Gastroesophageal sphincter (tissue), 4 donors: ENCODE measurements around the gene LMAN1L. TPM values are rescaled to one million over a fixed set of nuclear protein-coding genes. Genes with fewer than 3 reads are reported as not detected.
A peak's percentile ranks its signal among the peaks of the same experiment; 100 is the strongest.

Source experiments
- ATAC-seq: fragments of 150-250 bp; one replicate; pipeline ENCODE4 v1.9.1; 2016; ENCODE audit warnings: mild to moderate bottlenecking, moderate library complexity
- H3K27ac ChIP-seq, 4 donors: fragments of 200-600 bp; sonication (generic) in 3 of 4; 1 replicate in 3 of 4; 2 replicates in 1 of 4; pipeline ENCODE4 v1.5.1; 2016 to 2019
- H3K27me3 ChIP-seq: fragments of 200-600 bp; sonication (generic); one replicate; pipeline ENCODE4 v1.5.1; 2019
- H3K36me3 ChIP-seq, 2 donors: fragments of 200-600 bp; sonication (generic); one replicate each; pipeline ENCODE4 v1.5.1; 2019; ENCODE audit warnings: control low read depth in 1 of 2
- H3K4me1 ChIP-seq, 3 donors: fragments of 200-600 bp; sonication (generic); 1 replicate in 2 of 3; 2 replicates in 1 of 3; pipeline ENCODE4 v1.5.1; 2016 to 2019; ENCODE audit warnings: control low read depth in 2 of 3
- H3K4me3 ChIP-seq, 2 donors: fragments of 200-600 bp; sonication (generic); one replicate each; pipeline ENCODE4 v1.5.1; 2019; ENCODE audit warnings: mild to moderate bottlenecking in 1 of 2, moderate library complexity in 1 of 2
- H3K9me3 ChIP-seq, 3 donors: fragments of 200-600 bp; sonication (generic); one replicate each; pipeline ENCODE4 v1.5.1; 2017 to 2019; ENCODE audit warnings: control low read depth in 2 of 3
- CTCF ChIP-seq, 4 experiments: fragments of 200-600 bp in 2 of 4; fragments of 450-650 bp in 2 of 4; sonication (generic) in 1 of 4; IDR thresholded peaks; one replicate each; pipeline ENCODE4 v1.5.1; 2017 to 2019; ENCODE audit warnings: antibody characterized with exemption in 4 of 4, mild to moderate bottlenecking in 2 of 4, moderate library complexity in 2 of 4
- EP300 ChIP-seq: sonication (generic); formaldehyde crosslinking; IDR thresholded peaks from one replicate; pipeline ENCODE4 v1.6.1; 2017; ENCODE audit warnings: antibody characterized with exemption, mild to moderate bottlenecking
- POLR2A ChIP-seq, 2 donors: fragments of 450-650 bp; IDR thresholded peaks; one replicate each; pipeline ENCODE4 v1.6.1; 2017; ENCODE audit warnings: antibody characterized with exemption in 2 of 2, mild to moderate bottlenecking in 2 of 2, moderate library complexity in 1 of 2
- POLR2AphosphoS5 ChIP-seq: sonication (generic); formaldehyde crosslinking; IDR thresholded peaks from one replicate; pipeline ENCODE4 v1.6.1; 2017; ENCODE audit warnings: antibody characterized with exemption
- WGBS, 2 donors: methylation state at CpG; one replicate each; pipeline ENCODE4 v1.1.5; 2018; ENCODE audit warnings: low coverage in 1 of 2; 5-methylcytosine and 5-hydroxymethylcytosine counted together
- total RNA-seq, 4 donors: library from RNA; depleted of rRNA; stranded (reverse); fragments of >200 nt; gene quantifications; one replicate each; pipeline ENCODE4 v1.1.0, GENCODE V29; 2016

Gene LMAN1L
- total RNA-seq, 4 donors from 2014 or later: 0.27 TPM; not detected in 3

- Histone ChIP-seq H3K4me1 (peaks cover 0 to 44% (median 14%) of the 10 kb centered on the region in 3 donors), H3K27me3 (peaks cover 4% of the 10 kb centered on the region), H3K9me3 (no peaks in the 10 kb centered on the region), H3K36me3 (no peaks in the 10 kb centered on the region), H3K27ac (peak overlapping the region in 3 of 4 donors; percentile 33 to 59 (median 49)), H3K4me3 (no peak overlapping the region)
- TF ChIP-seq CTCF (IDR thresholded peaks at IDR 0.05) (peak in 2 of 4 experiments; percentile 50 to 60), EP300 (no peak), POLR2A (IDR thresholded peaks at IDR 0.05) (no peak), POLR2AphosphoS5 (no peak)
- WGBS, 2 donors: 11% methylated on average over 8 of the region's 9 CpGs; no CpG with 5 or more reads in 1 of the 2 donors
- peak; percentile 78 for ATAC-seq
These were observed 4.7 kb downstream of the LMAN1L start for GRCh38 chr15:74817370-74817737.

DNA sequence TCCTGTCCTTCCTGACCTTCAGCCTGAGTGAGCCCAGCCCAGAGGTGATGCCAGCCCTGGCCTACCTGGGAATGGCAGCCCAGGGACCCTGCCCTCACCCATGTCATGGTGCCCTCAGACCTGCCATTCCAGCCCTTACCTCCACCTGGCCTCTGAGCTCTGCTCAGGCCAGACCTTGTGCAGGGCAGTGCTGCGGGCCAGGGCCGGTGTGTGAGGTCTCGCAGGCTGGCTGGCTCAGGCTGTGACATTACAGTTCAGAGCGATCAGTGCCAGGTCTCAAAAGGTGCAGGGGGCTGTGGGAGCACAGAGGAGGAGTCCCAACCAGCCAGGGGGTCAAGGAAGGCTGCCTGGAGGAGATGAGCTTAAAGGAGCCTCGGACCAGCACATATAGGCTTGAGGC lies 7.4 kb downstream of the LMAN1L start:
- peaks cover 6% of the 10 kb centered on the region for H3K27me3 ChIP-seq
- H3K9me3 ChIP-seq: no peaks in the 10 kb centered on the region
- peaks cover 0 to 36% (median 14%) of the 10 kb centered on the region in 3 donors for H3K4me1 ChIP-seq
- TF ChIP-seq POLR2AphosphoS5 (no peak), CTCF (IDR thresholded peaks at IDR 0.05) (no peak), EP300 (no peak), POLR2A (IDR thresholded peaks at IDR 0.05) (no peak)
- H3K27ac ChIP-seq: no peak overlapping the region
- no peak overlapping the region for H3K4me3 ChIP-seq
- H3K36me3 ChIP-seq: no peaks in the 10 kb centered on the region
- 80% methylated on average over 1 of the region's 5 CpGs; no CpG with 5 or more reads in 1 of the 2 donors for WGBS, 2 donors
- no peak for ATAC-seq

- 69 to 75% methylated on average over 2 to 4 of the region's 11 CpGs for WGBS, 2 donors
- no peak overlapping the region for H3K27ac ChIP-seq
- peaks cover 0 to 25% (median 14%) of the 10 kb centered on the region in 3 donors for H3K4me1 ChIP-seq
- no peak for TF ChIP-seq POLR2AphosphoS5
- TF ChIP-seq CTCF (IDR thresholded peaks at IDR 0.05): no peak
- no peak for TF ChIP-seq POLR2A (IDR thresholded peaks at IDR 0.05)
- TF ChIP-seq EP300: no peak
- no peak for ATAC-seq
- H3K27me3 ChIP-seq: peaks cover 16% of the 10 kb centered on the region
- no peaks in the 10 kb centered on the region for H3K9me3 ChIP-seq
- no peak overlapping the region for H3K4me3 ChIP-seq
- H3K36me3 ChIP-seq: no peaks in the 10 kb centered on the region
These were observed 8.6 kb downstream of the LMAN1L start for GRCh38 chr15:74821091-74821789.

DNA sequence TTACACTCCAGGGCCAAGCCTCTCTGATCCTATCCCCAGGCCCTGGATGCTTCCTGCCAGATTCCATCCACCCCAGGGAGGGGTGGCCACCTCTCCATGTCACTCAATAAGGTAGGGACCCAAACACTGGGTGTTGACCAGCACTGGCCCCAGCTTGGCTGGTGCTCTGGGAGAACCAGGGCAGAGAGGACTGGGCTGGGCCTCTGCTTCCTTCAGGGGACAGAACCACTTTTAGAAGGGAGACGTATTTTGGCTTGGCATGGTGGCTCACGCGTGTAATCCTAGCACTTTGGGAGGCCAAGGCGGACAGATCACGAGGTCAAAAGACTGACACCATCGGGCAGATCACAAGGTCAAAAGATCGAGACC lies 9.1 kb downstream of the LMAN1L start:
- H3K36me3 ChIP-seq: no peaks in the 10 kb centered on the region

More for the DNA sequence above, 9.1 kb downstream of the LMAN1L start:
- 92 to 100% methylated on average over 1 to 4 of the region's 7 CpGs for WGBS, 2 donors
- H3K27ac ChIP-seq: no peak overlapping the region
- H3K9me3 ChIP-seq: no peaks in the 10 kb centered on the region
- ATAC-seq: no peak
- H3K27me3 ChIP-seq: peaks cover 21% of the 10 kb centered on the region
- TF ChIP-seq POLR2A (IDR thresholded peaks at IDR 0.05) (no peak), CTCF (IDR thresholded peaks at IDR 0.05) (no peak), POLR2AphosphoS5 (no peak), EP300 (no peak)
- no peak overlapping the region for H3K4me3 ChIP-seq
- peaks cover 0 to 25% (median 11%) of the 10 kb centered on the region in 3 donors for H3K4me1 ChIP-seq
